Measurements from ENCODE around the gene RABGAP1L. TPM values are rescaled to one million over a fixed set of nuclear protein-coding genes. Genes with fewer than 3 reads are reported as not detected.

RABGAP1L gene
- total and polyA plus RNA-seq, 10 of the 15 experiments (the other 5 are each of a cell fraction or from before 2014, with no cell fraction given): 5.8 to 194 (median 113) TPM

DNA sequence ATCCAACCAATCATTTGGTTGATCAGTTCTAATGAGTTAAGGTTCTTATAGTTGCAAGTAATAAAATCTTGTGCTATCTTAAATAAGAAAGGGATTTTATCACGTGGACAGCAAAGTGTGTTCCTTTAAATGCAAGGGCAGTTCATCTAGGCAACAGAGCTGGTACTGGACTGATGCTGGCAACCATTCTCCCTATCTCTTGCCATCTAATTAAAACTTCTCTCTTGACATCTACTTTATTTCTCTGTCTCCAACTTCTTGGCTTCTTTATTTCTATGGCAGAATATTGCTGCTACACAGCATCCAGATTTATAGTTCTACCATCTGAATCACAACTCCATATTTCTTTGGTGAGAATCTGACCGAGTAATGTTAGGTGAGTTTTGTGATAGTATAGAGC, 725.2 kb downstream of the RABGAP1L start:
- TF ChIP-seq, protein P1, sequence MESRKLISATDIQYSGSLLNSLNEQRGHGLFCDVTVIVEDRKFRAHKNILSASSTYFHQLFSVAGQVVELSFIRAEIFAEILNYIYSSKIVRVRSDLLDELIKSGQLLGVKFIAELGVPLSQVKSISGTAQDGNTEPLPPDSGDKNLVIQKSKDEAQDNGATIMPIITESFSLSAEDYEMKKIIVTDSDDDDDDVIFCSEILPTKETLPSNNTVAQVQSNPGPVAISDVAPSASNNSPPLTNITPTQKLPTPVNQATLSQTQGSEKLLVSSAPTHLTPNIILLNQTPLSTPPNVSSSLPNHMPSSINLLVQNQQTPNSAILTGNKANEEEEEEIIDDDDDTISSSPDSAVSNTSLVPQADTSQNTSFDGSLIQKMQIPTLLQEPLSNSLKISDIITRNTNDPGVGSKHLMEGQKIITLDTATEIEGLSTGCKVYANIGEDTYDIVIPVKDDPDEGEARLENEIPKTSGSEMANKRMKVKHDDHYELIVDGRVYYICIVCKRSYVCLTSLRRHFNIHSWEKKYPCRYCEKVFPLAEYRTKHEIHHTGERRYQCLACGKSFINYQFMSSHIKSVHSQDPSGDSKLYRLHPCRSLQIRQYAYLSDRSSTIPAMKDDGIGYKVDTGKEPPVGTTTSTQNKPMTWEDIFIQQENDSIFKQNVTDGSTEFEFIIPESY (IDR thresholded peaks at IDR 0.05): no peak
- TF ChIP-seq SMARCA5 (IDR thresholded peaks at IDR 0.05) (no peak), EGR1 (IDR thresholded peaks at IDR 0.05; ENCODE audit: borderline replicate concordance in 1 of 2, low read depth in 2 of 2, low read length in 2 of 2) (no peak), NFIC (IDR thresholded peaks at IDR 0.05; ENCODE audit: low read depth, low read length) (no peak), CBFB (IDR thresholded peaks at IDR 0.05; ENCODE audit: low read depth) (no peak), SMAD1 (IDR thresholded peaks at IDR 0.05; ENCODE audit: low read depth, partially characterized antibody) (no peak), SREBF1 (IDR thresholded peaks at IDR 0.05; ENCODE audit: low read length) (no peak), CREM (IDR thresholded peaks at IDR 0.05; ENCODE audit: low read depth) (no peak), GATAD2B (conservative IDR thresholded peaks at IDR 0.05; ENCODE audit: low read depth) (no peak)
- TF ChIP-seq, protein P2, sequence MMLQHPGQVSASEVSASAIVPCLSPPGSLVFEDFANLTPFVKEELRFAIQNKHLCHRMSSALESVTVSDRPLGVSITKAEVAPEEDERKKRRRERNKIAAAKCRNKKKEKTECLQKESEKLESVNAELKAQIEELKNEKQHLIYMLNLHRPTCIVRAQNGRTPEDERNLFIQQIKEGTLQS (IDR thresholded peaks at IDR 0.05; ENCODE audit: borderline replicate concordance, extremely low read depth, low read depth, low read length): no peak
- H4K20me1 ChIP-seq (ENCODE audit: control insufficient read depth, insufficient read depth): no peaks in the 10 kb centered on the region
- no peaks in the 10 kb centered on the region for H3K27me3 ChIP-seq (replicated peaks in 1 of 2; ENCODE audit: control insufficient read depth in 2 of 2, insufficient read depth in 2 of 2, low read length in 1 of 2)
- in situ Hi-C loops (cut with MboI) (no loop called here), intact Hi-C loops (cut with micrococcal nuclease; ENCODE audit: unreplicated experiment) (loop anchor here (5.0 to 10.0 kb wide), 3 partner anchors 43 to 240 kb away; no protein-coding TSS in a partner anchor)
- no peaks in the 10 kb centered on the region for H3K9me3 ChIP-seq (replicated peaks; ENCODE audit: control insufficient read depth, insufficient read depth, low read length)
- H3K27ac ChIP-seq (ENCODE audit: control insufficient read depth, insufficient read depth): no peak overlapping the region
- no peak overlapping the region for H3K4me3 ChIP-seq
- ChIA-PET POLR2A (interaction anchor here (0.6 to 1.2 kb wide), 2 partner anchors 9 to 109 kb away, joined by 3 to 4 read pairs; no protein-coding TSS in a partner anchor), SMC1A (ENCODE audit: uncharacterized antibody, unreplicated experiment) (interaction anchor here (1.1 to 2.8 kb wide), 7 partner anchors 56 to 107 kb away, joined by 3 to 10 read pairs (median 4); no protein-coding TSS in a partner anchor), CTCF (interaction anchor here (1.1 to 4.0 kb wide), 3 partner anchors 8 to 114 kb away, joined by 3 to 30 read pairs (median 4); partner anchors contain the start of gene CACYBP), RAD21 (ENCODE audit: unreplicated experiment) (interaction anchor here (1.3 to 2.5 kb wide), 3 partner anchors 96 to 101 kb away, joined by 3 to 14 read pairs (median 4); no protein-coding TSS in a partner anchor)
- no peaks in the 10 kb centered on the region; a peak in 1 of 4 replicates for H3K36me3 ChIP-seq (ENCODE audit: control insufficient read depth in 2 of 2, insufficient read depth in 2 of 2, low read length in 1 of 2)
- no peak overlapping the region for H3K9ac ChIP-seq (ENCODE audit: control insufficient read depth, insufficient read depth, low read length)
- H3K4me2 ChIP-seq (ENCODE audit: control insufficient read depth, insufficient read depth): no peak overlapping the region
- H2AFZ ChIP-seq (ENCODE audit: control insufficient read depth, low read depth, low read length): no peak overlapping the region
- WGBS (ENCODE audit: insufficient coverage, insufficient replicate concordance, low lambda C conversion rate, missing lambda C conversion rate): 98% methylated on average over 2 of the region's 2 CpGs
- ATAC-seq (no peak), FAIRE-seq (no peak), DNase-seq (ENCODE audit: low read depth, low spot score) (no peak)
- BruUV-seq (replicated peaks): no TSS peak
- no peaks in the 10 kb centered on the region for H3K4me1 ChIP-seq (ENCODE audit: control insufficient read depth, insufficient read depth, low read length)
- no peaks in the 10 kb centered on the region for H3K79me2 ChIP-seq (ENCODE audit: control insufficient read depth, insufficient read depth, low read length)

All from GM12878 (cell line).